ENCODE data around the gene ZNF326.
A peak's percentile ranks its signal among the peaks of the same experiment; 100 is the strongest.
"Not testable (repeated sequence)": the region's sequence is repeated elsewhere in the genome, so short reads cannot be mapped to it uniquely, and the experiment has no call there.

The ZNF326 gene

GRCh38 chr1:89996450-89997110 is 1.7 kb downstream of the ZNF326 start:
- Histone ChIP-seq H3K27ac (ENCODE audit: low read depth in 2 of 2, low read length in 2 of 2) (peak overlapping the region; percentile 97 to 100), H3K9me3 (ENCODE audit: control insufficient read depth in 2 of 2, low read length in 2 of 2) (no peaks in the 10 kb centered on the region), H3K9ac (ENCODE audit: low read depth in 1 of 2, low read length in 2 of 2) (peak overlapping the region; percentile 94 to 95), H3K27me3 (ENCODE audit: control insufficient read depth in 2 of 2, insufficient read depth in 2 of 2, low read length in 2 of 2) (no peaks in the 10 kb centered on the region), H3K4me3 (ENCODE audit: low read length in 2 of 2) (peak overlapping the region; percentile 92 to 97), H3K4me1 (ENCODE audit: control insufficient read depth in 2 of 2, insufficient read depth in 2 of 2, low read length in 2 of 2) (peaks cover 22 to 31% of the 10 kb centered on the region in 2 donors), H3K36me3 (ENCODE audit: control insufficient read depth in 2 of 2, insufficient read depth in 2 of 2, low read length in 2 of 2) (peaks cover 7 to 9% of the 10 kb centered on the region in 2 donors)

GRCh38 chr1:89997152-89997551 is 2.2 kb downstream of the ZNF326 start:
- not testable (repeated sequence) for H3K27ac ChIP-seq (ENCODE audit: low read depth in 2 of 2, low read length in 2 of 2)
- peaks cover 18 to 27% of the 10 kb centered on the region in 2 donors for H3K4me1 ChIP-seq (ENCODE audit: control insufficient read depth in 2 of 2, insufficient read depth in 2 of 2, low read length in 2 of 2)
- peak overlapping the region; percentile 92 to 97 for H3K4me3 ChIP-seq (ENCODE audit: low read length in 2 of 2)

GRCh38 chr1:89998306-89998705 is 3.4 kb downstream of the ZNF326 start:
- H3K9ac ChIP-seq (ENCODE audit: low read depth in 1 of 2, low read length in 2 of 2), result no peak overlapping the region
- H3K27me3 ChIP-seq (ENCODE audit: control insufficient read depth in 2 of 2, insufficient read depth in 2 of 2, low read length in 2 of 2), result no peaks in the 10 kb centered on the region
- H3K27ac ChIP-seq (ENCODE audit: low read depth in 2 of 2, low read length in 2 of 2), result no peak overlapping the region
- peaks cover 16 to 25% of the 10 kb centered on the region in 2 donors for H3K4me1 ChIP-seq (ENCODE audit: control insufficient read depth in 2 of 2, insufficient read depth in 2 of 2, low read length in 2 of 2)
- peaks cover 7 to 9% of the 10 kb centered on the region in 2 donors for H3K36me3 ChIP-seq (ENCODE audit: control insufficient read depth in 2 of 2, insufficient read depth in 2 of 2, low read length in 2 of 2)
- H3K9me3 ChIP-seq (ENCODE audit: control insufficient read depth in 2 of 2, low read length in 2 of 2), result no peaks in the 10 kb centered on the region
- H3K4me3 ChIP-seq (ENCODE audit: low read length in 2 of 2), result no peak overlapping the region

More at GRCh38 chr1:89997152-89997551, 2.2 kb downstream of the ZNF326 start:
- not testable (repeated sequence) for H3K27me3 ChIP-seq (ENCODE audit: control insufficient read depth in 2 of 2, insufficient read depth in 2 of 2, low read length in 2 of 2); H3K9ac ChIP-seq (ENCODE audit: low read depth in 1 of 2, low read length in 2 of 2); H3K9me3 ChIP-seq (ENCODE audit: control insufficient read depth in 2 of 2, low read length in 2 of 2); H3K36me3 ChIP-seq (ENCODE audit: control insufficient read depth in 2 of 2, insufficient read depth in 2 of 2, low read length in 2 of 2)

GRCh38 chr1:89999208-89999607 is 4.3 kb downstream of the ZNF326 start:
- H3K27ac ChIP-seq (ENCODE audit: low read depth in 2 of 2, low read length in 2 of 2), result no peak overlapping the region
- no peaks in the 10 kb centered on the region for H3K27me3 ChIP-seq (ENCODE audit: control insufficient read depth in 2 of 2, insufficient read depth in 2 of 2, low read length in 2 of 2)
- H3K36me3 ChIP-seq (ENCODE audit: control insufficient read depth in 2 of 2, insufficient read depth in 2 of 2, low read length in 2 of 2), result peaks cover 7 to 9% of the 10 kb centered on the region in 2 donors
- peaks cover 16 to 20% of the 10 kb centered on the region in 2 donors for H3K4me1 ChIP-seq (ENCODE audit: control insufficient read depth in 2 of 2, insufficient read depth in 2 of 2, low read length in 2 of 2)
- H3K4me3 ChIP-seq (ENCODE audit: low read length in 2 of 2), result no peak overlapping the region
- no peaks in the 10 kb centered on the region for H3K9me3 ChIP-seq (ENCODE audit: control insufficient read depth in 2 of 2, low read length in 2 of 2)
- H3K9ac ChIP-seq (ENCODE audit: low read depth in 1 of 2, low read length in 2 of 2), result no peak overlapping the region

GRCh38 chr1:89999628-90000027 is 4.7 kb downstream of the ZNF326 start:
- H3K36me3 ChIP-seq (ENCODE audit: control insufficient read depth in 2 of 2, insufficient read depth in 2 of 2, low read length in 2 of 2), result peaks cover 7 to 9% of the 10 kb centered on the region in 2 donors
- H3K4me1 ChIP-seq (ENCODE audit: control insufficient read depth in 2 of 2, insufficient read depth in 2 of 2, low read length in 2 of 2), result peaks cover 16 to 20% of the 10 kb centered on the region in 2 donors
- H3K27me3 ChIP-seq (ENCODE audit: control insufficient read depth in 2 of 2, insufficient read depth in 2 of 2, low read length in 2 of 2), result no peaks in the 10 kb centered on the region
- no peak overlapping the region for H3K9ac ChIP-seq (ENCODE audit: low read depth in 1 of 2, low read length in 2 of 2)
- H3K4me3 ChIP-seq (ENCODE audit: low read length in 2 of 2), result no peak overlapping the region
- H3K9me3 ChIP-seq (ENCODE audit: control insufficient read depth in 2 of 2, low read length in 2 of 2), result no peaks in the 10 kb centered on the region
- no peak overlapping the region for H3K27ac ChIP-seq (ENCODE audit: low read depth in 2 of 2, low read length in 2 of 2)

- Histone ChIP-seq H3K9ac (ENCODE audit: low read depth in 1 of 2, low read length in 2 of 2) (no peak overlapping the region), H3K36me3 (ENCODE audit: control insufficient read depth in 2 of 2, insufficient read depth in 2 of 2, low read length in 2 of 2) (peaks cover 16 to 17% of the 10 kb centered on the region in 2 donors), H3K4me1 (ENCODE audit: control insufficient read depth in 2 of 2, insufficient read depth in 2 of 2, low read length in 2 of 2) (peaks cover 16 to 17% of the 10 kb centered on the region in 2 donors), H3K27ac (ENCODE audit: low read depth in 2 of 2, low read length in 2 of 2) (no peak overlapping the region), H3K9me3 (ENCODE audit: control insufficient read depth in 2 of 2, low read length in 2 of 2) (no peaks in the 10 kb centered on the region), H3K27me3 (ENCODE audit: control insufficient read depth in 2 of 2, insufficient read depth in 2 of 2, low read length in 2 of 2) (no peaks in the 10 kb centered on the region), H3K4me3 (ENCODE audit: low read length in 2 of 2) (no peak overlapping the region)
Observed at GRCh38 chr1:90000934-90001676, 6.2 kb downstream of the ZNF326 start.

GRCh38 chr1:90007979-90008404 is 13.1 kb downstream of the ZNF326 start:
- H3K9me3 ChIP-seq (ENCODE audit: control insufficient read depth in 2 of 2, low read length in 2 of 2), result no peaks in the 10 kb centered on the region
- no peaks in the 10 kb centered on the region for H3K4me1 ChIP-seq (ENCODE audit: control insufficient read depth in 2 of 2, insufficient read depth in 2 of 2, low read length in 2 of 2)
- H3K27ac ChIP-seq (ENCODE audit: low read depth in 2 of 2, low read length in 2 of 2), result no peak overlapping the region
- no peaks in the 10 kb centered on the region for H3K27me3 ChIP-seq (ENCODE audit: control insufficient read depth in 2 of 2, insufficient read depth in 2 of 2, low read length in 2 of 2)
- H3K4me3 ChIP-seq (ENCODE audit: low read length in 2 of 2), result no peak overlapping the region
- H3K36me3 ChIP-seq (ENCODE audit: control insufficient read depth in 2 of 2, insufficient read depth in 2 of 2, low read length in 2 of 2), result peaks cover 24 to 38% of the 10 kb centered on the region in 2 donors
- H3K9ac ChIP-seq (ENCODE audit: low read depth in 1 of 2, low read length in 2 of 2), result no peak overlapping the region

- Histone ChIP-seq H3K27ac (ENCODE audit: low read depth in 2 of 2, low read length in 2 of 2) (no peak overlapping the region), H3K27me3 (ENCODE audit: control insufficient read depth in 2 of 2, insufficient read depth in 2 of 2, low read length in 2 of 2) (no peaks in the 10 kb centered on the region), H3K9me3 (ENCODE audit: control insufficient read depth in 2 of 2, low read length in 2 of 2) (no peaks in the 10 kb centered on the region), H3K4me1 (ENCODE audit: control insufficient read depth in 2 of 2, insufficient read depth in 2 of 2, low read length in 2 of 2) (no peaks in the 10 kb centered on the region), H3K4me3 (ENCODE audit: low read length in 2 of 2) (no peak overlapping the region), H3K9ac (ENCODE audit: low read depth in 1 of 2, low read length in 2 of 2) (no peak overlapping the region), H3K36me3 (ENCODE audit: control insufficient read depth in 2 of 2, insufficient read depth in 2 of 2, low read length in 2 of 2) (peaks cover 34 to 39% of the 10 kb centered on the region in 2 donors)
Observed at GRCh38 chr1:90012300-90012699, 17.4 kb downstream of the ZNF326 start.

GRCh38 chr1:90023691-90024090 is 28.8 kb downstream of the ZNF326 start:
- H3K4me3 ChIP-seq (ENCODE audit: low read length in 2 of 2), result no peak overlapping the region
- no peaks in the 10 kb centered on the region for H3K4me1 ChIP-seq (ENCODE audit: control insufficient read depth in 2 of 2, insufficient read depth in 2 of 2, low read length in 2 of 2)
- no peaks in the 10 kb centered on the region for H3K9me3 ChIP-seq (ENCODE audit: control insufficient read depth in 2 of 2, low read length in 2 of 2)
- H3K27me3 ChIP-seq (ENCODE audit: control insufficient read depth in 2 of 2, insufficient read depth in 2 of 2, low read length in 2 of 2), result no peaks in the 10 kb centered on the region
- H3K9ac ChIP-seq (ENCODE audit: low read depth in 1 of 2, low read length in 2 of 2), result no peak overlapping the region
- H3K36me3 ChIP-seq (ENCODE audit: control insufficient read depth in 2 of 2, insufficient read depth in 2 of 2, low read length in 2 of 2), result peaks cover 75 to 84% of the 10 kb centered on the region in 2 donors
- no peak overlapping the region for H3K27ac ChIP-seq (ENCODE audit: low read depth in 2 of 2, low read length in 2 of 2)

GRCh38 chr1:90027281-90027680 is 32.4 kb downstream of the ZNF326 start:
- no peaks in the 10 kb centered on the region for H3K9me3 ChIP-seq (ENCODE audit: control insufficient read depth in 2 of 2, low read length in 2 of 2)
- no peak overlapping the region for H3K4me3 ChIP-seq (ENCODE audit: low read length in 2 of 2)
- no peak overlapping the region for H3K9ac ChIP-seq (ENCODE audit: low read depth in 1 of 2, low read length in 2 of 2)
- no peak overlapping the region for H3K27ac ChIP-seq (ENCODE audit: low read depth in 2 of 2, low read length in 2 of 2)
- H3K4me1 ChIP-seq (ENCODE audit: control insufficient read depth in 2 of 2, insufficient read depth in 2 of 2, low read length in 2 of 2), result no peaks in the 10 kb centered on the region
- no peaks in the 10 kb centered on the region for H3K27me3 ChIP-seq (ENCODE audit: control insufficient read depth in 2 of 2, insufficient read depth in 2 of 2, low read length in 2 of 2)
- H3K36me3 ChIP-seq (ENCODE audit: control insufficient read depth in 2 of 2, insufficient read depth in 2 of 2, low read length in 2 of 2), result peaks cover 57 to 72% of the 10 kb centered on the region in 2 donors
